Smooth muscle cell of trachea (primary cell): ENCODE measurements around the gene SLC25A12. TPM values are rescaled to one million over a fixed set of nuclear protein-coding genes. Genes with fewer than 3 reads are reported as not detected.

Experiments
- total RNA-seq: library from RNA; depleted of rRNA; stranded (reverse); fragments of >200 nt; gene quantifications from 2 replicates; pipeline ENCODE4 v1.2.1, GENCODE V29; 2014

SLC25A12 gene, protein sequence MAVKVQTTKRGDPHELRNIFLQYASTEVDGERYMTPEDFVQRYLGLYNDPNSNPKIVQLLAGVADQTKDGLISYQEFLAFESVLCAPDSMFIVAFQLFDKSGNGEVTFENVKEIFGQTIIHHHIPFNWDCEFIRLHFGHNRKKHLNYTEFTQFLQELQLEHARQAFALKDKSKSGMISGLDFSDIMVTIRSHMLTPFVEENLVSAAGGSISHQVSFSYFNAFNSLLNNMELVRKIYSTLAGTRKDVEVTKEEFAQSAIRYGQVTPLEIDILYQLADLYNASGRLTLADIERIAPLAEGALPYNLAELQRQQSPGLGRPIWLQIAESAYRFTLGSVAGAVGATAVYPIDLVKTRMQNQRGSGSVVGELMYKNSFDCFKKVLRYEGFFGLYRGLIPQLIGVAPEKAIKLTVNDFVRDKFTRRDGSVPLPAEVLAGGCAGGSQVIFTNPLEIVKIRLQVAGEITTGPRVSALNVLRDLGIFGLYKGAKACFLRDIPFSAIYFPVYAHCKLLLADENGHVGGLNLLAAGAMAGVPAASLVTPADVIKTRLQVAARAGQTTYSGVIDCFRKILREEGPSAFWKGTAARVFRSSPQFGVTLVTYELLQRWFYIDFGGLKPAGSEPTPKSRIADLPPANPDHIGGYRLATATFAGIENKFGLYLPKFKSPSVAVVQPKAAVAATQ
- total RNA-seq = 21.2 and 32.7 TPM in 2 replicates

DNA sequence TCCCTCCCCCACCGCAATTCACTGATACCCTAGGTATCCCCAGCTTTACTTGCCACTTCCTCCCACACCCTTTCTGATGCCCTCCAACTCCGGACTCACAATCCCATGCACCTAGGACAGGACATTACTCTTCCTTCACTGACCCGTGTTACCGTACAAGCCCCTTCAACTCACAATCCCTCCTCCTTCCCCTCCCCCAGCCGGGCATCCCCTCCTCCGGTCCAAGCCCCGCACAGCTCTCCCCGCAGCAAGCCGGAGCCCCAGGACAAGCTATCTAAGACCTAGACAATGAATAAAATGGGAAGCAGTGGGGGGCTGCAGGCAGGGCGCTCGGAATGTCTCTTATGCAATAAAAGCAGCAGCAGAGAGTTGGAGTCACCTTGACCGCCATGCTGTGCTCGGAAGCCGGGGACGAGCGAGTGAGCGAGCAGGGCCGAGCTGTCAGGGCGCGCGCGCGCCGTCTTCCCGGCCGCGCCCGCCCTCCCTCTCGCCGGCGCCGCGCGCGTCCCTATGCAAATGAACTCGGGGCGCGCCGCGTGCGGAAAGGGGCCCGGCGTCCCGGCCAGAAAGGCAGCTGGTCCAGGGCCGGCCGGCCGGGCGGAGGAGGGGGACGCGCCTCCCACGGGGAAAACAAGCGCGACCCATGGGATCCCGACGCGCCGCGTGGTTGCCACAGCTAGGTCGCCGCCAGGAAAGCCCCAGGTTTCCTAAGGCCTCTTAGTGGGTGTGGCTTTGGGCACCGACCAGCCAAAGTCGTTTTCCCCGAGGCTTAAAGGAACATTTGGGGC, at the start of gene SLC25A12:
Gene SLC25A12 (minus strand): TSS at position 421 of the 788 bp plus-strand sequence. CDS start 30 bp downstream, at position 391.

DNA sequence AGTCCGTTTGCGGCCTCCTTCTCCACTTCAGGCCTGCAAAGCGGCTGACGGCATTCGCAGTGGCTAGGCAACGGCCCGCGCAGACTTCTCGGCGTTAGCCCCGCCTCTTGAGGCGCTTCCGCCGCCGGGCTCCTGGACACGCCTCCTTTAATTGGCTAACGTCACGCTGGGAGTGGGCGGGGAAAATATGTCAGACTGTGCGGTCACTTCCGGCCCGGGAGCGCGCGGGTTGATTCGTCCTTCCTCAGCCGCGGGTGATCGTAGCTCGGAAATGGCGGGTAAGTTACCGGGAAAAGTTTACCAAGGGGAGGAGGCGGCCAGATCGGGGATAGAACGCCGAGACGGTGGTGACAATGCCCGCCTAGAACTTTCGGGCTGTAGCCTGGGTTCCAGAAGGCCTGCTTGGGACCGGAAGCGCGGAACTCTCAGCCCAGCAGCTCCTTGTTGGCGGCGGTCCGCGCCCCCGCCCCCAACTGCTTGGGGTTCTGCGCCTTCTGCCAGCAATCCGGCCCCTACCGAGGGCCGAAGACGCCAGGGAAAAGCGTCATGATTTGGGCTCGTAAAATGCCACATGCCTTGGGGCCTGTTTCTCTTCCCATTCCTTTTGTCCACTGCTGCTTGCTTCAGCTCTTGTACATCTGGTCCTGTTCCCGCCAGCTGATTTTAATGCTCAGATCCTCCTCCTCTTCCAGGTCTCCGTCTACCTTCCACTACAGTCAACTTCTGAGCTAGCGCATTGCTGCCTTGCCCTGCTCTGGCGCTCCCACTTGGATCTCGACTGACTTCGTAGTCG, 28.4 kb upstream of the SLC25A12 start, which contains the start of gene HAT1:
Gene HAT1 (plus strand): TSS at position 232 of the 793 bp plus-strand sequence. CDS start 40 bp downstream, at position 272.

Other genes starting within 250 kb of the SLC25A12 start
- gene DYNC1I2, start 206.8 kb downstream of the SLC25A12 start, total RNA-seq = 102 and 173 TPM in 2 replicates
- gene HAT1, start 28.2 kb upstream of the SLC25A12 start, total RNA-seq = 21.2 and 52.7 TPM in 2 replicates
- gene METAP1D, start 105.7 kb upstream of the SLC25A12 start, total RNA-seq = 6.8 TPM in 2 replicates
- 0.15 and 0.17 TPM in 2 replicates for gene DLX1, start 191.3 kb upstream of the SLC25A12 start, total RNA-seq
- gene DLX2, start 208.7 kb upstream of the SLC25A12 start, total RNA-seq = 0.17 and 0.29 TPM in 2 replicates